Superior temporal gyrus (tissue), 1 donor: Measurements from ENCODE around the gene MCM9.
"Not testable (repeated sequence)": the region's sequence is repeated elsewhere in the genome, so short reads cannot be mapped to it uniquely, and the experiment has no call there.

Source experiments
- DNase-seq: peaks from one replicate; pipeline ENCODE4 v3.0.0-alpha.2; 2016; ENCODE audit errors: extremely low spot score

Gene MCM9

DNA sequence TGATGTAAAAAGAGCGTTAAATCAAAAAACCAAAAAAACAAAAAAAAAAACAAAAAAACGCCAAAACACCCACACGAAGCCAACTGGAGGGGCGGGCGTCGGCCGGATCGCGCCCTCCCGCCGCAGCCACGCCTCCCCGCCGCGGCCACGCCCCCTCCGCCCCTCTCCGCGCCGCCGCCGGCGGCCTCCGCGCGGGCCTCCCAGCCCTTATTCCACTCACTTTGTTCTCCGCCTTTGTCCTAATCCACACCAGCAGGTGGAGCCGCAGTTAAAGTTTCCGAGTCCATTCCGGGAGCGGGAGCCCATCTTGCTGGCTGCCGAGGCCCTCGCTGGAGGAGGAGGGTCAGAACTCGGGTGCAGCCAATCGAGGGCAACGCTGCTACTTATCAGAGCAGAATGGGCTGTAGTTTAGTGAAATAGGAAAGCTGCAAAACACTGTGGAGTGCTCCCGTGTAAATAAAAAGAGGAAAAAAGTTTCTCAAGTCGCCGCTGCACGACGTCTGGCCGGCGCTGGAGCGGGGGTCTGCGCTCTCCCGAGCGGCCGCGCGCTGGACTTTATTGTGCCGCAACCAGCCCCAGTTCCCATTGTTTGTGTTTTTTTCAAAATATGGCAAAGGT, 41.0 kb downstream of the MCM9 start, which contains the start of gene ASF1A:
ASF1A (plus strand) TSS at position 346 of the 618 bp plus-strand sequence; CDS start at position 608, 262 bp downstream.
- DNase-seq = peak; percentile 98

DNA sequence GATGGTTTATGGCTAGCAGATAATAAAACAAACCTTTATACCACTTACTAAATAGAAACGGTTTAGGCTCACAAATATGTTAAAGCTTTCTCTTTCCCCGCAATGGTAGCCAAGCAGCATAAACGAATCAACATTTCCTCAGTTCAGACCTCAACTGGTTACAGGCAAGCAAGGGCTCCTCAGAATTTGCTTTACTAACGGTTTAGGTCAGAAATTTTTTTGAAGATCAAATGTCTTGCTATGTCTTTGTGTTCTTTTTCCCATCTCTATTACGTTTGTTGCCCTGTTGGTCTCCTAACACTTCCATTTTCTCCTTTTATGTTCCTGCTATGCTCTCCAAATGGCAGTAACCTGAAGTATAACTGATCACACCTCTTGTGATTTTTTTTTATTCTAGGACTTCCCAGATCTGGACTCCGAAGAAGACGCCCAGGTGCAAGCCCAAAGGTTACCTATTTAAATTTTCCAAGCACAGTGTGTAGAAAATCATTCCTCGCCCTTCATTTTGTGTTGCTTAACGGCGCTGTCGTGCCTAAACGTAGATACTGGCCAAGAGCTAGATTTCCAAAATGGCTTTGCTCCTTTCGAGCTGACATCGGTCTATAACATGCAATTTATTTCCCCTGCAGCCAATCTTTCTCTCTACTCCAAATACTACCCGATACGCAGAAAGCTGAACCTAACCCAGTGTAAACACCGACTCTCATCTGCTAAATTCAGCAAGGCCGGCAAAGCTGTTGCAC, 41.7 kb downstream of the MCM9 start:
- peak; percentile 81 for DNase-seq

DNA sequence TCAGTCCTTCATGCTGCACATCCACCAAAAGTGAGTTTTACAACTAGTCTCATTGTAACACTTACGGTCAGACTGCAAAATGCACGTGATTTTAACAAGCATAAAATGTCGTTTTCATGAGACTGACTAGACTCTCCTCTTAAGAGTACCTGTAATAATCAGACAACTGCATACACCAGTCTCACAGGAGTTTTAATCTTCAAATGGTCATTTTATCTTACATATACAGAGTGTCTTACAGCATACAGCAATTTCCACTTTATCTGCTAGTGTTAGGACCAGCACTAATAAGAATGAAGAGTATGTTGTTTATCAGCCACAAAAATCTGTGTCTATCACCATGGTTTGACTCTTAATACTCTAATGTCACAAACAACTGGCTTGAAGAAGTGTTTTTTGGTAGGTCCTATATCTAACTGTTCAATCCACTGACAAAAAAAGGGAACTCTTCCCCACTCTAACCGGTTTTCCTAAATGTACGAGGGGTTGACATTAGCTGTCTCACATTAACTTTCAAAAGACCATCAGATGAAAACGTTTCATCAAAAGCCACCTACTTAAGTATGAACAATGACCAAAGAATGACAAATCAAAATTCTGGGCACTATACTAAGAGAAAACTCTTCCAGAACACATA, 42.5 kb downstream of the MCM9 start:
- DNase-seq = peak; percentile 78

DNA sequence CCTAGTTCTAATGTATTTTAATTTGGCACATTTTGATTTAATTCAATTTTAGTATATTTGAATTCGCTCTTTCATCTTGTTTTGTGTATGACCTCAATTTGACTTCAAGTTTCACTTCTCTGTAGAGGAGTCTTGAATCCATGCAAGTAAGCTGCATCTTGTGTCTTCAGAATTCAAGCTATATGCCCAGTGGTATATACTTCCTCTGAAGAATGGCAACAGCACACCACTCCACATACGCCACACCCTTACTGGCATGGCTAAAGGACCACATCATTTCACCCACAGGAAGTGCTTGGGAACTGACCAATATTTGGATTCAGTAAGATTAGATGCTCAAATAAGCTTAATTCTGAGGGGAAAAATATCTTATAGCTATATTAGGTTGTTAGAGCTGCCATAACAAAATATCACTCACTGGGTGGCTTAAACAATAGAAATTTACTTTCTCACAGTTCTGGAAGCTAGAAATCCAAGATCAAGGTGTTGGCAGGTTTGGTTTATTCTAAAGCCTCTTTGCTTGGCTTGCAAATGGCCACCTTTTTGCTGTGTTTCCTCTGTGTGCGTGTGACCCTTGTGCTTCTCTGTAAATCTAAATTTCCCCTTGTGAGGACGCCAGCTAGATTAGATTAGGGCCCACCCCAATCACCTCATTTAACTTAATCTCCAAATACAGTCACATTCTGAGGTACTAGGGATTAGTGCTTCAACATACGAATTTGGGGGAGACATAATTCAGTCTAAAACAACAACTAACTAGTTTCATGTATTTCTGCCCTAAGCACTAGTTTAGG, 43.8 kb downstream of the MCM9 start:
- no peak for DNase-seq

DNA sequence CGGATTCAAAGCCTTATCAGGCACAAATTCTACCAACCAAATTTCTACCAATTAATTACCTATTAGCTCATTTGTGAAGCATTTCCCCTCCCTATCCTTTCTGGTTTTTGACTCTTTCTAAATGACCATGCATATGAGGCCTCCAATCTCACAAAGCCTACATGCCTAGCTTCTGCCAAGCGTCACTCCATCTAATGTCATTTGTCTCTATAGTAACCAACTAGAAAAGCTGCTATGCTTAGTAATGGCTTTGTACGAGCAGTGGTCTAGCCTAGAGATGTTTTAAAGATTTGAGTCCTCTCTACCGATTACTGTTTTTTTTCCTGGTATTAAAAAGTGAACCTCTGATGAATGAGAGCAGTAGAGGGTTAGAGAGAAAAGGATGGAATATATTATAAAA, 45.8 kb downstream of the MCM9 start:
- DNase-seq = no peak

DNA sequence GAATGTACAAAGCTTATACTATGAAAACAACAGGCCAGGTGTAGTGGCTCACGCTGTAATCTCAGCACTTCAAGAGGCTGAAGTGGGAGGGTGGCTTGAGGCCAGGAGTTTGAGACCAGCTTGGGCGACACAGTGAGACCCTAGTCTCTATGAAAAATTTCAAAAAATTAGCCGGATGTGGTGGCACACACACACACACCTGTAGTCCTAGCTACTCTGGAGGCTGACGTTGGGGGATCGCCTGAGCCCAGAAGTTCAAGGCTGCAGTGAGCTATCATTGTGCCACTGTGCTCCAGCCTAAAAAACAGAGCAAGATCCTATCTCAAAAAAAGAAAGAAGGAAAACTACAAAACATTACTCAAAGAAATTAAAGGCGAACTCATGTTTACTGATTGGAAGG, 48.3 kb downstream of the MCM9 start:
- DNase-seq = no peak

DNA sequence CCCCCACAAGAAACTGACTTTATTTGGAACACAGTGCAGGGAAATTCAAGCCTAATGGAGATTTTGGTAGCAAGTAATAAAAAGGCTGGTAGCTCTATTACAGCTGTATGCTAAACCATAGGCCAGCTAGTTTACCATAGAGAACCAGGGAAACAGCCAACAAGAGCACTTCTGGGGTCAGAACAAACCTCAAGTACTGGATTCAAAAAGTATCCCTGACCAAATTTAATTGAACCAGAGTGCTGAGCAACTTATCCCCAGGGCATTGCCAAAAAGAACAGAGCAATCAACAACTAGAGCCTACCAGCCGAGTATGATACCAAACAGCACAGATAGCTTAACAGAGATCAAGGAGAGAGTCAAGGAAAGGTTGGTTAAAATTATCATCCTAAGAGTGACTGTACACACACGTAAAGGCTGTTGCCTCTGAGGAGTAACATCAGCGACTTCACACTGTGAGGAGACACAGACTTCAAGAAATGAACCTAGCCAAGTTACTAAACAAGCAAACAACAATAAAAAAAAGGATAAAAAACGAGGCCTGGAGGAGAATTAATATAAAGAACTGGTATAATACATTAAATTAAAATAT, 52.5 kb downstream of the MCM9 start:
- no peak for DNase-seq

DNA sequence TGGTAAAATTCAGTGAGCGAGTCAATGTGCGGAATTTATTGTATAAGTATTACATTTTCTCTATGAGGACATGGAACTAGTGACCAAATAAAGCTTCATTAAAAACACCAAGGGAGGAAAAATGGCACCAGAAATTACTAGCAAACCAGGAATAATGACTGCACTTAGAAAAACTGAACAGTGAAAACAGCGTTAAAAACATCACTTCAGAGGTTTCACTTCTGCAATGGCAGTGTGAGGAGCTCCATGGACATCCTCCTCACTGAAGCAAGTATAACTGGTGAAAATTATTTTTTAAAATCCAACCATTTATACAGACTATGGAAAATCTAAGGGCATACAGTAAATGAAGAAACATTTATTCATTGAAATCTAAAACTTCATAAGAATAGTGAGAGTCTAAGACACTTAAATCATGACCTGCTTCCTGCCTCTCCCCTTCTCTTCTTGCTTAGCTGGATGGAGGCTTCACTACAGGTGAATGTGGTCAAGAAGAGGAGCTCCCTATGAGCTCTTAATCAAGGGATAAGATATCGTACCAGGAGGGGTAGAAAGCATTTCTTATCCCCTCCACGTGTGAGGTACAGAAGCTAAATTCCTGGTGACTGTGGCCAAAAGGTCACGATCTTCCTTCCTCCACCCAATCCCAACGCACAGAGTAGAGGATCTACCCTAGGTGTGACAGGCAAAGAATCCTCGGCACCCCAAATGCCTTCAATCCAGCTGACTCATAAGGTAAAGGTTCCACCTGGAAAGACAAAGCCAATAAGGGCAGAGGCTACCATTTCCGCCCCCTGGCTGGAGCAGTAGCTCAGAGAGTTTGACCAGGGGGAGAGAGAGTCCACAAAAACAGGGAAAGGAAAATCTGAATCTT, 53.3 kb downstream of the MCM9 start:
- DNase-seq = no peak

DNA sequence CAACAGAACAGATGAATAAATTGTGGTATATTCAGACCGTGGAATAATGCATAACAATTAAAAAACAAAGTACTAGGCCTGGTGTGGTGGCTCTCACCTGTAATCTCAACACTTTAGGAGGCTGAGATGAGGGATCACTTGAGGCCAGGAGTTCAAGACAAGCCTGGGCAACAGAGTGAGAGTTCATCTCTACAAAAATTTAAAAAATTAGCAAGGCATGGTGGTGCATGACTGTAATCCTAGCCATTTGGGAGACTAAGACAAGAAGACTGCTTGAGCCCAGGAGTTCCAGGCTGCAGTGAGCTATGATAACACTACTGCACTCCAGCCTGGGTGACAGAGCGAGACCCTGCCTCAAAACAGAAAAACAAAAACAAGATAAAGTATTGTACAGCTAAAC, 57.2 kb downstream of the MCM9 start:
- DNase-seq = no peak

DNA sequence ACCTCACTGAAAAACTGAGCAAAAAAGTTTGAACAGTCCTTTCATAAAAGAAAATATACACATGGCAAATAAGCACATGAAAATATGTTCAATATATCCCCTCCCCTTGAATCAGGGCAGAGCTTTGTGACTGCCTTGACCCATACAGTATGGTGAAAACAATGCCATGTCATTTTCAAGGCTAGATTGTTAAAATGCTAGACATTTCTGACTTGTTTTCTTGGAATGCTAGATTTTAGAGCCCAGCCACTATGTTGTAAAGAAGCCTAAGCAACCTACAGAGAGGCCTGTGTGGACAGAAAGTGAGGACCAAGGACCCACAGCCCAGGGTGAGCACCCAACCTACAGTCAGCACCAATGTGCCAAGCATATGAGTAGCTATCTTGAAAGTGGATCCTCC, 58.1 kb downstream of the MCM9 start:
- DNase-seq = no peak

DNA sequence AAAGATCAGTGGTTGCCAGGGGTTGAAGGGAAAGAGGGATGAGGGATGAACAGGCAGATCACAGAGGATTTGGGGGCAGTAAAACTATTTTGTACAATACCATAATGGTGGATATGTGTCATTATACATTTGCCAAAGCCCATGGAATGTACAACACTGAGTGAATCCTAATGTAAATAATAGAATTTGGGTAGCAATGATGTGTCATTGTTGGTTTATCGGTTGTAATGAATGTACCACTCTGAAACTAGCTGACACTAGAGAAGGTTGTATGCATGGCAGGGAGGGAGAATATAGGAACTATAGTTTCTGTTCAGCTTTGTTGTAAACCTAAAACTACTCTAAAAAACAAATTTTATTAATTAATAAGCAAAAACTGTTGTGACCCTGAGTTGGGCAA, 58.8 kb downstream of the MCM9 start:
- no peak for DNase-seq

DNA sequence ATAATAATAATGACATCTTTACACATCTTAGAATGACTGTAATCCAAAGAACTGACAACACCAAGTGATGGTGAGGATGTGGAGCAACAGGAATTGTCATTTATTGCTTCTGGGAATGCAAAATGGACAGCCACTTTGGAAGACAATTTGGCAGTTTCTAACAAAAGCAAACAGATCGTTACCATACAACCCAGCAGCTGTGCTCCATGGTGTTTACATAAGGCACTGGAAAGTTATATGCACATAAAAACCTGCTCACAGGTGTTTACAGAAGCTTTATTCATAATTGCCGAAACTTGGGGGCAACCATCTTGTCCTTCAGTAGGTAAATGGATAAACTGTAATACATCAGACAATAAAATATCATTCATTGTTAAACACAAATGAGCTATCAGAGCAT, 59.3 kb downstream of the MCM9 start:
- no peak for DNase-seq

DNA sequence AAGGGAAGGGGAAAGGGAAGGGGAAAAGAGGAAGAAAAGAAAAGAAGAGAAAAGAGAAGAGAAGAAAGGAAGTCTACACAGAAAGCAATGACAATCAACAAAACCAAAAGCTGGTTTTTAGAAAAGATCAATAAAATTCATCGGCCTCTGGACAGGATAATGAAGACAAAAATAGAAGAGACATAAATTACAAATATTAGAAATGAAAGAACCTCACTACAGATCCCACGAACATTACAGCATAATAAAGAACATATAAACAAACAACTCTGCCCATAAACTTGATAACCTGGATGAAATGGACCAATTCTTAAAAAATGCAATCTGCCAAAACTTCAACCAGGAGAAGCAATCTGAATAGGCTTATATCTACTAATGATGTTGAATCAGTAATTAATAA, 61.7 kb downstream of the MCM9 start:
- DNase-seq = no peak

DNA sequence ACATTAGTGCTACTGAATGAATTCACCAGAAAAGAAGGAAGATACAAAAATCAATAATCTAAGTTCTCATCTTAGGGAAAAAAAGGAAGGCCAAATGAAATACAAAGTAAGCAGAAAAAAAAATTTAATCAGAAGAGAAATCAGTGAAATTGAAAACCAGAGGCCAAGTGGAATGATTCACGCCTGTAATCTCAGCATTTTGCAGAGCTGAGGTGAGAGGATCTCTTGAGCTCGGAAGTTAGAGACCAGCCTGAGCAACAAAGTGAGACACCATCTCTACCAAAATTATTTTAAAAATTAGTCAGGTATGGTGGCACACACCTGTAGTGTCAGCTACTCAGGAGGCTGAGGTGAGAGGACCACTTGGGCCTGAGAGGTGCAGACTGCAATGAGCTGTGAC, 62.2 kb downstream of the MCM9 start:
- DNase-seq = no peak

DNA sequence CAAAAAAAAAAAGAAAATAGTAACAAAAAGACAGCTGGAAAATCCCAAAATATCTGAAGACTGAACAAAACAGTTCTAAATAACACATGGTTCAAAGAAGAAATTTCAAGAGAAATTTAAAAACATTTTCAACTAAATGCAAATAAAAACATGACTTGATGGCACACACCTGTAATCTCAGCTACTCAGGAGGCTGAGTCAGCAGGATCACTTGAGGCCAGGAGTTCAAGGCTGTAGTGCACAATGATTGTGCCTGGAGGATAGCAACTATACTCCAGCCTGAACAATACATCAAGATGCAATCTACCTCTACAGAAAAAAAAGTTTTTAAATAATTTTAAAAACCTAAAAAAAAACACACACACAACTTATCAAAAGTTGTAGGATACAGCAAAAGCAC, 62.6 kb downstream of the MCM9 start:
- no peak for DNase-seq

DNA sequence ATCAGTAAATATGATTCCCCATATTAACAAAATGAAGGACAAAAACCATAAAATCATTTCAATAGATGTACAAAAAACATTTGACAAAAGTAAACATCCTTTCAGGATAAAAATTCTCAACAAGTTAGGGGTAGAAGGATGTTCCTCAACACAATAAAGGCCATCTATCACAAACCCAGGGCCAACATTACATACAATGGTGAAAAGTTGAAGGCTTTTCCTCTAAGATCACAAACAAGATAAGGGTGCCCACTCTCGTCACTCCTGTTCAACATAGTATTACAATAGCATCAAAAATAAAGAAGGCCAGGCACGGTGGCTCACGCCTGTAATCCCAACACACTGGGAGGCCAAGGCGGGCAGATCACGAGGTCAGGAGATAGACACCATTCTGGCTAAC, 63.6 kb downstream of the MCM9 start:
- no peak for DNase-seq

DNA sequence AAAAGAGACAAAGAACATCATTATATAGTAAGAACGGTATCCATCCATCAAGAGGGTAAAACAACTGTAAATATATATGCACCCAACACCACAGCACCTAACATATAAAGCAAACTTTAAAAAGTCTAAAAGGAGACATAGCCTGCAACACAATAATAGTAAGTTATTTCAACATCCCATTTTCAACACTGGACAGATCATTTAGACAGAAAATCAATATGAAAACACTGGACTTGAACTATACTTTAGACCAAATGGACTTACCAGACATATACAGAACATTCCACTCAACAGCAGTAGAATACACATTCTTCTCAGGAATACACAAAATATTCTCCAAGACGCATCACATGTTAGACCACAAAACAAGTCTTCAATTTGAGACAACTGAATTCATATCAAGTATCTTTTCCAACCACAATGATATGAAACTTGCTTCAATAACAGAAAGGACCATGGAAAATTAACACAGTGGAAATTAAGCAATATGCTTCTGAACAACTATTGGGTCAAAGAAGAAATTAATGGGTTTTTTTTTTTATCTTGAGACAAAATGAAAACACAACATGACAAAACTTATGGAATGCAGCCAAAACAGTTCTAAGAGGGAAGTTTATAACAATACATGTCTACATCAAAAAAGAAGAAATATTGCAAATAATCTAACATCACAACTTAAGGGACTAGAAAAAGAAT, 64.9 kb downstream of the MCM9 start:
- no peak for DNase-seq

DNA sequence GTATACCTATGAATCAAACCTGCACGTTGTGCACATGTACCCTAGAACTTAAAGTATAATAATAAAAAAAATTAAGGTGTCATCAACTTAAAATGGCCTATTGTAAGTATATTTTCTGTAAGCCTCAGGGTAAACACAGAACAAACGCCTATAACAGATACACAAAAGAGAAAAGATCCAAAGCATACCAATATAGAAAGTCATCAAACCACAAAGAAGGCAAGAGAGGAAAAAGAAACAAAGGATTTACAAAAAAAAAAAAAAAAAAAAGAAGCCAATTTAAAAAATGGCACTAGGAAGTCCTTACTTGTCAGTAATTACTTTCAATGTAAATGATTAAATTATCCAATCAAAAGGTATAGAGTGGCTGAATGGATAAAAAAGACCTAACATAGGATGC, 65.6 kb downstream of the MCM9 start:
- DNase-seq = no peak

DNA sequence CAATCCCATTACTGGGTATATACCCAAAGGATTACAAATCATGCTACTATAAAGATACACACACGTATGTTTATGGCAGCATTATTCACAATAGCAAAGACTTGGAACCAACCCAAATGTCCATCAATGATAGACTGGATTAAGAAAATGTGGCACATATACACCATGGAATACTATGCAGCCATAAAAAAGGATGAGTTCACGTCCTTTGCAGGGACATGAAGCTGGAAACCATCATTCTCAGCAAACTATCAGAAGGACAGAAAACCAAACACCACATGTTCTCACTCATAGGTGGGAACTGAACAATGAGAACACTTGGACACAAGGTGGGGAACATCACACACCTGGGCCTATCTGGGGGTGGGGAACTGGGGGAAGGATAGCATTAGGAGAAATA, 66.1 kb downstream of the MCM9 start:
- not testable (repeated sequence) for DNase-seq

DNA sequence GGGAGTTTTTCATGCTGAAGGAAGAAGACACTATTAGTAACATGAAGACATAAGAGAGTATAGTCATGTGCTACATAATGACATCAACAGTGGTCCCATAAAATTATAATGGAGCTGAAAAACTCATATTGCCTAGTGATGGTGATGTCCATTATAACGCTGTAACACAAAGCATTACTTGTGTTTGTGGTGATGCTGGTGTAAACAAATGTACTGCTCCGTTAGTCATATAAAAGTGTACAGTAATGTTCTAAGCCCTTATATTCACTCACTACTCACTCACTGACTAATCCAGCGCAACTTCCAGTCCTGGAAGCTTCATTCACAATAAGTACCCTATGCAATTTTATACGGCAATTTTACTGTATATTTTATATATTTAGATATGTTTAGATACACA, 67.8 kb downstream of the MCM9 start:
- DNase-seq = no peak

DNA sequence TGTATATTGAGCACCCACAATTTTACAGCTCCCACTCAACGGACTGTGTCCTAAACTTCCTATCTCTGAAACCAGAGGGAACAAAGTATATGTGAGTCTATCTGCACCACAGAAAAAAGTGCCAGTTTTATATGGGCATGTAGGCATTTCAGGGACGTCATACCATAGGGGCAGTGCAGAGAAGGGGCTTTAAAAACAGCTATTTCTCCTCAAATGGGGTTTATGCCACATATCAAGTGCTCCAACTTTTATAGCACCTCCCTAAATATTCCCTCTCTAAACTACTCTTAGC, 69.9 kb downstream of the MCM9 start:
- no peak for DNase-seq
